SU-DHL-6 (cell line): Measurements from ENCODE around the gene ATP9A.

Experiments used
- H2AFZ ChIP-seq: fragments of 200-600 bp; sonication (generic); 2 replicates; pipeline ENCODE4 v1.6.1; 2014; ENCODE audit warnings: low read depth, mild to moderate bottlenecking, moderate library complexity, mixed read lengths, antibody characterized with exemption, low read length; ENCODE audit not compliant: severe bottlenecking
- H3F3A ChIP-seq: fragments of 200-600 bp; shearing (Covaris generic); 2 replicates; pipeline ENCODE4 v1.6.0; 2016; ENCODE audit warnings: antibody characterized with exemption, mild to moderate bottlenecking; ENCODE audit not compliant: insufficient read depth
- H3K27ac ChIP-seq: fragments of 200-600 bp; sonication (generic); 2 replicates; pipeline ENCODE4 v1.5.1; 2016; ENCODE audit warnings: low read depth, mild to moderate bottlenecking, low read length, moderate library complexity, mixed read lengths
- H3K27me3 ChIP-seq: fragments of 200-600 bp; sonication (generic), shearing (Covaris generic); 2 replicates; pipeline ENCODE4 v1.6.0; 2014; ENCODE audit warnings: mild to moderate bottlenecking, low read length
- H3K36me3 ChIP-seq: fragments of 200-600 bp; sonication (generic); 2 replicates; pipeline ENCODE4 v1.6.1; 2014; ENCODE audit warnings: mild to moderate bottlenecking, low read length, mixed read lengths
- H3K4me2 ChIP-seq: fragments of 300-600, 200-600 bp; shearing (Covaris generic), sonication (generic); 2 replicates; pipeline ENCODE4 v1.6.0; 2014; ENCODE audit warnings: low read length, low read depth, mild to moderate bottlenecking; ENCODE audit not compliant: poor library complexity, severe bottlenecking
- H3K4me3 ChIP-seq: fragments of 200-600 bp; sonication (generic); 2 replicates; pipeline ENCODE4 v1.5.1; 2014; ENCODE audit warnings: antibody characterized with exemption, low read length, mild to moderate bottlenecking, mixed read lengths; ENCODE audit not compliant: insufficient read depth, poor library complexity, severe bottlenecking
- H3K79me2 ChIP-seq: fragments of 200-600 bp; sonication (generic); 2 replicates; pipeline ENCODE4 v1.6.1; 2014; ENCODE audit warnings: mild to moderate bottlenecking, low read length, moderate library complexity; ENCODE audit not compliant: insufficient read depth
- H3K9ac ChIP-seq: fragments of 200-600 bp; sonication (generic); 2 replicates; pipeline ENCODE4 v1.7.0; 2014; ENCODE audit warnings: mild to moderate bottlenecking, low read length
- H3K9me2 ChIP-seq: fragments of 200-600 bp; sonication (generic); replicated peaks from 2 replicates; pipeline ENCODE4 v1.6.1; 2014; ENCODE audit warnings: low read length; ENCODE audit not compliant: insufficient read depth
- H3K9me3 ChIP-seq: fragments of 200-600 bp; sonication (generic); 2 replicates; pipeline ENCODE4 v1.6.1; 2014; ENCODE audit warnings: low read length, mixed read lengths; ENCODE audit not compliant: insufficient read depth
- H4K20me1 ChIP-seq: fragments of 200-600 bp; sonication (generic); 2 replicates; pipeline ENCODE4 v1.6.1; 2014; ENCODE audit warnings: low read depth, mild to moderate bottlenecking, antibody characterized with exemption, low read length, moderate library complexity, mixed read lengths
- EZH2phosphoT487 ChIP-seq: fragments of 200-600 bp; sonication (generic), shearing (Covaris generic); conservative IDR thresholded peaks from 2 replicates; pipeline ENCODE4 v1.6.1; 2018; ENCODE audit warnings: mild to moderate bottlenecking, antibody characterized with exemption, low read length, moderate library complexity, mixed read lengths
- TF ChIP-seq, protein P1 (sequence below): fragments of 200-600 bp; sonication (generic); IDR thresholded peaks from one replicate; pipeline ENCODE4 v1.5.1; 2017; ENCODE audit warnings: antibody characterized with exemption, mild to moderate bottlenecking, low read length, moderate library complexity; ENCODE audit not compliant: insufficient read depth, poor library complexity, severe bottlenecking

The ATP9A gene

DNA sequence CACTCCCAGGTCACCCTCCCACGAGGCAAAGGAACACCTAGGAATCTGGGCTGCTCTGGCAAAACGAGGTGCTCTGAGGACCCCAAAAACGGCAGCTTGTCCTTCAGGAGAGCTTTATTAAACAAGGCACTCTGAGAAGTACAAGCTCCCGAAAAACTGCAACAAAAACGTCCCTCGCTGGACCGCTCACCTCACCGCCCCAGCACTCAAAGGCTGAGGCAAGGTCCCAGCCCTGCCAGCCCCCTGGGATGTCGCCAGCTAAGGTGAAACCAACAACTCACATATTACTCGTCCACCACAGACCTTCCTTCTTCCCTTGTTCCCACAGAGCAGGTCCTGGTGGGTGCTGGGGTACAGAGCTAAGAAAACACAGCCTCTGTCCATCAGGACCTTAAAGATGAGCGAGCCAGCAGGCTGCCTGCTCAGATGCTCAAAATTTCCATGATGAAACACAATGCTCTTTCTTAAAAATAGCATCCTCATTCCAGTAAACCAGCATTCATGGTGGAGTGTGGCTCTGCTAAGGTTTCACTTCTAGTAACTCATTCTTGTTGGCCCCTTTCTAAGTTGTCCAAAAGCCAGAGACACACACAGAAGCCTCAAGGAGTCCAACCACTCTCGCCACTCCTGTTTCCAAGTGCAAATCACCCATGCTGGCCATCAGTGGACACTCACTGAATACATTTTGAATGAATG is 35.9 kb downstream of the ATP9A start:
- no peaks in the 10 kb centered on the region for H3K79me2 ChIP-seq
- no peaks in the 10 kb centered on the region for H3K36me3 ChIP-seq
- H3K9me3 ChIP-seq: no peaks in the 10 kb centered on the region
- no peaks in the 10 kb centered on the region for H3K9me2 ChIP-seq
- no peaks in the 10 kb centered on the region for H4K20me1 ChIP-seq
- H3K4me2 ChIP-seq: no peak overlapping the region
- no peaks in the 10 kb centered on the region for H3F3A ChIP-seq
- no peak overlapping the region for H3K27ac ChIP-seq
- no peak overlapping the region for H3K4me3 ChIP-seq
- no peak overlapping the region for H2AFZ ChIP-seq
- no peaks in the 10 kb centered on the region for H3K27me3 ChIP-seq
- no peak overlapping the region for H3K9ac ChIP-seq
- TF ChIP-seq, protein P1, sequence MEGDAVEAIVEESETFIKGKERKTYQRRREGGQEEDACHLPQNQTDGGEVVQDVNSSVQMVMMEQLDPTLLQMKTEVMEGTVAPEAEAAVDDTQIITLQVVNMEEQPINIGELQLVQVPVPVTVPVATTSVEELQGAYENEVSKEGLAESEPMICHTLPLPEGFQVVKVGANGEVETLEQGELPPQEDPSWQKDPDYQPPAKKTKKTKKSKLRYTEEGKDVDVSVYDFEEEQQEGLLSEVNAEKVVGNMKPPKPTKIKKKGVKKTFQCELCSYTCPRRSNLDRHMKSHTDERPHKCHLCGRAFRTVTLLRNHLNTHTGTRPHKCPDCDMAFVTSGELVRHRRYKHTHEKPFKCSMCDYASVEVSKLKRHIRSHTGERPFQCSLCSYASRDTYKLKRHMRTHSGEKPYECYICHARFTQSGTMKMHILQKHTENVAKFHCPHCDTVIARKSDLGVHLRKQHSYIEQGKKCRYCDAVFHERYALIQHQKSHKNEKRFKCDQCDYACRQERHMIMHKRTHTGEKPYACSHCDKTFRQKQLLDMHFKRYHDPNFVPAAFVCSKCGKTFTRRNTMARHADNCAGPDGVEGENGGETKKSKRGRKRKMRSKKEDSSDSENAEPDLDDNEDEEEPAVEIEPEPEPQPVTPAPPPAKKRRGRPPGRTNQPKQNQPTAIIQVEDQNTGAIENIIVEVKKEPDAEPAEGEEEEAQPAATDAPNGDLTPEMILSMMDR: no peak
- no peak for TF ChIP-seq EZH2phosphoT487

DNA sequence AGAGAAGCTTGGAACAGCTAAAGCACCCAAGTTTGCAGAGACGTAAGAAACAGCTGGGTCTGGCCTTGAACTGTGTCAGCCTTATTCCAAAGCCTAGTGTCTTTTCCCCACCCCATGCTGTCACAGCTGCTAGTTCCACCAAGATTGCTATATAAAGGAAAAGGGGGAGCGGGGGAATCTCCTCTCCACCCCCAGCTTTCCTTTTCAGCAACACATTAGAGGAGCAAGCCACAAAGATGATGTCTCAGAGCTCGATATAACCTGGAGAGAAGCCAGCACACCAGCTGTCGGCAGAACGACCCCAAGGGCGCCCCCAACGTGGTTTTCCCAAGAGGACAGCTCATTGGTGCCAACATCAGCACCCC is 36.5 kb downstream of the ATP9A start:
- Histone ChIP-seq H3K9me3 (no peaks in the 10 kb centered on the region), H3K4me3 (no peak overlapping the region), H2AFZ (no peak overlapping the region), H3K4me2 (no peak overlapping the region), H3K79me2 (no peaks in the 10 kb centered on the region), H3F3A (no peaks in the 10 kb centered on the region), H3K27me3 (no peaks in the 10 kb centered on the region), H3K27ac (no peak overlapping the region), H3K9ac (no peak overlapping the region), H3K36me3 (no peaks in the 10 kb centered on the region), H3K9me2 (no peaks in the 10 kb centered on the region), H4K20me1 (no peaks in the 10 kb centered on the region)
- TF ChIP-seq, protein P1: no peak
- TF ChIP-seq EZH2phosphoT487: no peak

DNA sequence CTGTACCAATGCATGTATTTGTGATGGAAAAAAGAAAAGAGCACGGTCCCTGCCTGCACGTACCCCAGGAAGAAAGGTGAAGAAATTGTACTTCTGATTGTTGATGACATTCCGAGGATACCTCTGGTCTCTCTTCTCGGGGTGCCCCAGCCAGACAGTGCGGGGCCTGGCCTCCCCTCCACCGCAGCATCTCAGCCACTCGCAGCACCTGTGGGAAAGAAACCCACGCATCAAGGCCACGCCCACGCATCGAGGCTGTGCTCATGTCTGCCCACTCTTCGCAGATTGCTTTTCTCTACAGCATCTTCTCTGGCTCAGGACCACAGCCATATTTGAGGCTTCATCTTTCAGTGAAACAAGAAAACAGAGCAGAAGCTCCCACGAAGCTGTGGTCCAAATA is 38.4 kb downstream of the ATP9A start:
- Histone ChIP-seq H4K20me1 (no peaks in the 10 kb centered on the region), H3K9me2 (no peaks in the 10 kb centered on the region), H3F3A (no peaks in the 10 kb centered on the region), H3K9ac (no peak overlapping the region), H3K4me3 (no peak overlapping the region), H3K27ac (no peak overlapping the region), H2AFZ (no peak overlapping the region), H3K36me3 (no peaks in the 10 kb centered on the region), H3K4me2 (no peak overlapping the region), H3K79me2 (no peaks in the 10 kb centered on the region), H3K27me3 (no peaks in the 10 kb centered on the region), H3K9me3 (no peaks in the 10 kb centered on the region)
- TF ChIP-seq, protein P1: no peak
- no peak for TF ChIP-seq EZH2phosphoT487

DNA sequence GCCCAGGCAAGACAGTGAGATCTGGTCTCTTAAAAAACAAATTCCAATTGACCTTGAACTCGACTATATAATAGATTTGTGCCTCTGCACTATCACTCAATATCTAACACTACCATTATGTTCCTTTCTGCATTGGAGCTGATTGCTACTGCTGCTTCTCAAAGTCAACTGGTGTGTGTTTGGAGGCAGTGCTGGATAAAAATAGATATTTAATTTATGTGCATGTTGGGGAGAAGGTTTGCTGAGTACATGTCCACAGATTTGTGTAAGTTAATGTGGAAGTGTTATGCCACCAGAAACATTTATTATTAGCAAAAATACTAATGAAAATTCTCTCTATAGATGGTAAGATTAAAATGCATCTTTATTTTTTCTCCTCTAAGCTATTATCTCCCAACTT is 39.5 kb downstream of the ATP9A start:
- H3K4me2 ChIP-seq: no peak overlapping the region
- TF ChIP-seq EZH2phosphoT487: no peak
- TF ChIP-seq, protein P1: no peak
- H3K9ac ChIP-seq: no peak overlapping the region
- no peaks in the 10 kb centered on the region for H3F3A ChIP-seq
- H3K9me2 ChIP-seq: no peaks in the 10 kb centered on the region
- no peak overlapping the region for H2AFZ ChIP-seq
- H3K79me2 ChIP-seq: no peaks in the 10 kb centered on the region
- no peak overlapping the region for H3K27ac ChIP-seq
- no peaks in the 10 kb centered on the region for H3K9me3 ChIP-seq
- no peaks in the 10 kb centered on the region for H4K20me1 ChIP-seq
- no peaks in the 10 kb centered on the region for H3K27me3 ChIP-seq
- H3K4me3 ChIP-seq: no peak overlapping the region
- no peaks in the 10 kb centered on the region for H3K36me3 ChIP-seq
